ENCODE results near the gene TXNDC5. TPM values are rescaled to one million over a fixed set of nuclear protein-coding genes. Genes with fewer than 3 reads are reported as not detected.

TXNDC5 gene
- total RNA-seq, 1 donor from 2014 or later, result 66.4 TPM

- intact Hi-C loops (cut with micrococcal nuclease), result no loop called here
Measured at GRCh38 chr6:7868926-7869325, 41.7 kb downstream of the TXNDC5 start.

GRCh38 chr6:7866526-7866925, 44.1 kb downstream of the TXNDC5 start:
- intact Hi-C loops (cut with micrococcal nuclease), result no loop called here

DNA sequence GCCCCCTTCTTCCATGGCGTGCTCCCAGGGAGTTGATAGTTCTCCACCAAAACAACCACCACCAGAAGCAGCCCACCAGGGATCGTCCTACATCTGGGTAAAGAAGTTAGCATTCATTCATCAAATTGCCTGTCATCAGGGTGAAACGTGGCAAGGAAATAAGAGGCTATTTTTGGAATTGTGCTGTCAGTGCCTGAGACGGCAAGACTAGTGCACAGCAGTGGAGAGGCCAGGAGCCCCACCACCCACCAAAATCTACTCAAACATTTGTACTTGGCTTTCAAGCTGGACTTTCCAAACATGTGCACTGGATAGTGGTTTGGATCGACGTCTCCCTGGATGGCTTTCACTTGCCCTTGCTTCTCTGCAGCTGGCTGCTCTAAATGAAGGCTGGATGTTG, 44.8 kb downstream of the TXNDC5 start:
- intact Hi-C loops (cut with micrococcal nuclease), result no loop called here

- intact Hi-C loops (cut with micrococcal nuclease), result no loop called here
Measured at GRCh38 chr6:7859591-7859990, 51.0 kb downstream of the TXNDC5 start.

- intact Hi-C loops (cut with micrococcal nuclease), result no loop called here
Measured at GRCh38 chr6:7851780-7852179, 58.8 kb downstream of the TXNDC5 start.

- intact Hi-C loops (cut with micrococcal nuclease), result no loop called here
Measured at GRCh38 chr6:7848229-7848628, 62.4 kb downstream of the TXNDC5 start.

GRCh38 chr6:7846966-7847818, 63.4 kb downstream of the TXNDC5 start:
- intact Hi-C loops (cut with micrococcal nuclease), result no loop called here

GRCh38 chr6:7841781-7842468, 68.7 kb downstream of the TXNDC5 start:
- intact Hi-C loops (cut with micrococcal nuclease), result no loop called here

DNA sequence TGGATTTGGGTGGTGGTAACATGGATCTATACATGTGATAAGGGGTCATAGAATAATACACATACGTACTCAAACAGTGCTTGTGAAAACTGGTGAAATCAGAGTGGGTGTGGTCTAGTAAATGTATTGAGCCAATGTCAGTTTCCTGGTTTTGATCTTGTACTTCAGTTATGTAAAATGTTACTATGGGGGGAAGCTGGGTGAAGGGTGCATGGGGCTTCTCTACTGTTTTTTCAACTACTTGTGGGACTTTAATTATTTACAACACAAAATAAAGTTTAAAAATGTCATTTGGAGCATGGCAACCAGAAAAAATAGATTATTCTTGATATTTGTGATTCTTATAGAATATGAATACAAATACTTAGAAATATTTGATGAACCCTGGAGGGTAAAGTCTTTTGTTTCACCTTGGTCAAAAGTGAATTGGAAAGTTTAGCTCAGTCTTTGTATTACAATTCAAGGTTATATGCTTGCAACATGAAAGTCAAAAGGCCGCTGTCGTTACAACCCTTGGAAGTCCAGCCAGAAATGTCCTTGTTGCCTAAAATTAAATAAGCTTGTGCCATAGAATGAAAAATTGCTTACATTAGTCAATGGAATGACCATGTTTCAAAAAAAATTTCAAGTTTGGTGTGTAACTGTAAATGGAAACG, 74.1 kb downstream of the TXNDC5 start:
- intact Hi-C loops (cut with micrococcal nuclease), result no loop called here

- intact Hi-C loops (cut with micrococcal nuclease), result no loop called here
Measured at GRCh38 chr6:7833751-7834070, 76.9 kb downstream of the TXNDC5 start.

- intact Hi-C loops (cut with micrococcal nuclease), result no loop called here
Measured at GRCh38 chr6:7832904-7833750, 77.5 kb downstream of the TXNDC5 start.

Other genes starting within 250 kb of the TXNDC5 start
- gene BMP6, start 184.7 kb downstream of the TXNDC5 start, total RNA-seq, result not detected in 2 replicates
- gene BLOC1S5, start 153.6 kb upstream of the TXNDC5 start, total RNA-seq, result 14.5 and 19.1 TPM in 2 replicates
- gene EEF1E1, start 191.8 kb upstream of the TXNDC5 start, total RNA-seq, result 46.2 and 46.4 TPM in 2 replicates